C4-2B (cell line): ENCODE measurements around the gene ADCY10.

ENCODE experiments used
- ZFX ChIP-seq: fragments of 450-650 bp; IDR thresholded peaks from 2 replicates; pipeline ENCODE4 v1.6.1; 2017
- TF ChIP-seq, protein P1 (sequence below): fragments of 450-650 bp; conservative IDR thresholded peaks from 2 replicates; pipeline ENCODE4 v1.5.1; 2017; ENCODE audit warnings: mild to moderate bottlenecking

DNA sequence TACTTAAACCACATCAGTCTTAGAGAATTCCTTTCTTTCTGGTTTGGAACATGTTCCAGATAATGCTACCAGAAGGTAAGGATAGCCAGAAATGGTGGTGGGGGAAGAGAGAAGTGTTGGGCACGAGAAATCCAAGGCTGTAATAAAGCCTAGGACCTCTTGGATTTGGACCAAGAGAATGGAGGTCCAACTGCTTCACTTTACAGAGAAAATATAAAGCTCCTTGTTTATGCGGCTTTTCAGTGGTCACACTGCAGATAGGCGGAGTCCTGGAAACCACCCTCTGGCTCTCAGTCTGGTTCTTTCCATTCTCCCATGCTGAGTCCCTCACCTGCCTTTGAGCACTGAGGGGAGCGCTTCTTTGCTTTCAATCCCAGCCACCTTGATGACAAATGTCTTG, 87.8 kb downstream of the ADCY10 start:
- TF ChIP-seq, protein P1, sequence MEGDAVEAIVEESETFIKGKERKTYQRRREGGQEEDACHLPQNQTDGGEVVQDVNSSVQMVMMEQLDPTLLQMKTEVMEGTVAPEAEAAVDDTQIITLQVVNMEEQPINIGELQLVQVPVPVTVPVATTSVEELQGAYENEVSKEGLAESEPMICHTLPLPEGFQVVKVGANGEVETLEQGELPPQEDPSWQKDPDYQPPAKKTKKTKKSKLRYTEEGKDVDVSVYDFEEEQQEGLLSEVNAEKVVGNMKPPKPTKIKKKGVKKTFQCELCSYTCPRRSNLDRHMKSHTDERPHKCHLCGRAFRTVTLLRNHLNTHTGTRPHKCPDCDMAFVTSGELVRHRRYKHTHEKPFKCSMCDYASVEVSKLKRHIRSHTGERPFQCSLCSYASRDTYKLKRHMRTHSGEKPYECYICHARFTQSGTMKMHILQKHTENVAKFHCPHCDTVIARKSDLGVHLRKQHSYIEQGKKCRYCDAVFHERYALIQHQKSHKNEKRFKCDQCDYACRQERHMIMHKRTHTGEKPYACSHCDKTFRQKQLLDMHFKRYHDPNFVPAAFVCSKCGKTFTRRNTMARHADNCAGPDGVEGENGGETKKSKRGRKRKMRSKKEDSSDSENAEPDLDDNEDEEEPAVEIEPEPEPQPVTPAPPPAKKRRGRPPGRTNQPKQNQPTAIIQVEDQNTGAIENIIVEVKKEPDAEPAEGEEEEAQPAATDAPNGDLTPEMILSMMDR = no peak
- TF ChIP-seq ZFX = no peak
